T-helper 1 cell (primary cell): Measurements from ENCODE around the gene TOX4.
"Not testable (repeated sequence)": the region's sequence is repeated elsewhere in the genome, so short reads cannot be mapped to it uniquely, and the experiment has no call there.

ENCODE experiments used
- DNase-seq, 5 donors: peaks; one replicate each; pipeline ENCODE4 v3.0.0-alpha.2; 2012 to 2020
- total RNA-seq, 4 donors: gene quantifications; one replicate each; lab custom pipeline; 2026; lab: John Stamatoyannopoulos, UW

Gene TOX4
- total RNA-seq: 77.3 to 109 (median 90.3) reads per million in 4 donors

DNA sequence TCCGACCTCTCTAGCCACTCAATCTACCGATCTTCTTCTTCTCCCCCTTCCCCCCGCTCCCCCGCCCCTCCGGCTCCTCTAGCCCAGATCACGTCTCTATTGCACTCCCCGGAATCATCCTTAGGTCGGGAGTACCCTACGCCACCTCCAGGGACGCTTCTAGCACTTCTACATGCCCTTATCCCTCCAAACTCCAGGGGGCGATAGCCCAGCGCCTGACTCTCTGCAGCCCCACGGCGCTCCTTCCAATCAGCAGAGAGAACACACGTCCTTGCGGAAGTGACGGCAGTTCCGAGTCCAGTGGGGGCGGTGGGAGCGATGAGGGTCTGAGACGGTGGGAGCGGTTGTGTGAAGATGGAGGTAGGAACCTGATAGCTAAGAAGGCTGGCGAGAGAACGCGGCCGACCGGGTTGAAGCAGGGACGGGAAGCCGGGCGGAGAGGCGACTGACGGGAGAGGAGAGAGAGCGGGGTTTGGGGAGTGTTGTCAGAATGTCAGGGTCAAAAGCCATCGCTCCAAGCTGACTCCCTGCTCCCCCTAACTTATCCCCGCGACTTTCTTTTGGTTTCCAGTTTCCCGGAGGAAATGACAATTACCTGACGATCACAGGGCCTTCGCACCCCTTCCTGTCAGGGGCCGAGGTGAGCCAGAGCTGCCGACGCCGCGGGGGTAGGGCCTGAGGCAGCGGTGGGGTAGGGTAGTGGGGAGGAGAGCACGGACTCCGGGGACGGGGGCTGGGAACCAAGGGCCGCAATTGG, at the start of gene TOX4, which contains the start of gene RAB2B:
Gene TOX4 (plus strand): TSS at position 271 of the 757 bp plus-strand sequence. CDS start 84 bp downstream, at position 355.
Gene RAB2B (minus strand): TSS at position 35 of the 757 bp plus-strand sequence. CDS start 87 bp downstream, outside the sequence.
- DNase-seq: peak; percentile 89 to 98 (median 94)

DNA sequence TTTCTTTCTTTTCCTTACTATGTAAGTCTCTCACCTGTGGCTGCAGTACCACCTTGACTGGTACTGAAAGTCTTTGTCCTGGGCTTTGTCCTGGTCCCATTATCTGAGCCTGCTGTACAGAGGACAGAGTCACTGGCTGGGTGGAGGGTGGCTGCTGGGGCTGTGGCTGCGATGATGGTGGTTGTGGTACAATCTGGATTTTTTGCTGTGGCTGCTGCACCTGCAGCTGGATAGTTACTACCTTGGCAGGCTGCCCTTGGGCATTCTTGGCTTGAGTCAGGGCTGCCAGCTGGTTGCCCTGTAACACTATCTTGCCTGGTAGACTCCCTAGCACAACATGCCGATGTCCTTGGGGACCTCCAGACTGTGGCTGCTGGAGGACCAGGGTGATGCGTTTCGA, 48.1 kb upstream of the TOX4 start:
- DNase-seq: no peak

DNA sequence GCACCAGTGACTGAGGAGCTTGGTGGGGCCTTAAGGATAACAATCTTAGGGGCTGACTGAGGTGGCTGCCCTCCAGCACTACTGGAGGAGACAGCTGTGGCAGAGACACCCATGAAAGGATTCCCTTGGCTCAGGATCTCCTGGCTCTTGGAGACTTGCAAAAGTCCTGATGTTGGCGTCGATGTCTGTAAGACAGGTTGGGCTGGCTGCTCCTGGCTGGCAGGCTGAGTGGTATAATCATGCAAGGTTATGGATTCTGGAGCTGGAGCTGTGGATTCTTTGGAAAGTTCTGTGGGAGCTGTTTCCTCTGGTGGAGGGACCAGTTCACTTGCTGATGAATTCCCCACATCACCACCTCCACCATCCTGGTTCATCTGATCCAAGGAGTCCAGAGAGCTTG, 45.9 kb upstream of the TOX4 start:
- no peak for DNase-seq

DNA sequence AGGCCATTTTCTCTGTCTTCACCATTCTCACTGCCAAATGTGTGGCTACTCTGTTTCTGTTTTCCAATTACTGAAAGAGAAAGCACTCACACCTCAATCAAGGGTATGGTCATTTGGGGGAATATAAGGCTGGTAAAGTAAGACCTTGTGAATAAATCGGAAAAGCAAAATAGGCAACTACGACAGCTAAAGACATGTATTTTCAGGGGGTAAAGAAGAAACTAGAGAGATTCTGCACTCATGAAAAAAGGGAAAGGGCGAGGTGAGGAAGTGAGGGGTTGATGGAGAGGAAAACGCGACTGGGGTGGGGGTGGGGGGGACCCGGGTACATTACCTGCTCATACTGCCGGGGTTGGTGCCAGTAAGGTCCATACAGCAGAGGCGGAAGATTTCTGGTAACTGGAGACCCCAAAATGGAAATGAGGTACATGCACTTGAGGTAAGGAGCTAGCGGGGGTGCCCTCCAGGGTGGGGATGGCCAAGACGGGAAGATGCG, 40.4 kb upstream of the TOX4 start:
- DNase-seq: no peak

DNA sequence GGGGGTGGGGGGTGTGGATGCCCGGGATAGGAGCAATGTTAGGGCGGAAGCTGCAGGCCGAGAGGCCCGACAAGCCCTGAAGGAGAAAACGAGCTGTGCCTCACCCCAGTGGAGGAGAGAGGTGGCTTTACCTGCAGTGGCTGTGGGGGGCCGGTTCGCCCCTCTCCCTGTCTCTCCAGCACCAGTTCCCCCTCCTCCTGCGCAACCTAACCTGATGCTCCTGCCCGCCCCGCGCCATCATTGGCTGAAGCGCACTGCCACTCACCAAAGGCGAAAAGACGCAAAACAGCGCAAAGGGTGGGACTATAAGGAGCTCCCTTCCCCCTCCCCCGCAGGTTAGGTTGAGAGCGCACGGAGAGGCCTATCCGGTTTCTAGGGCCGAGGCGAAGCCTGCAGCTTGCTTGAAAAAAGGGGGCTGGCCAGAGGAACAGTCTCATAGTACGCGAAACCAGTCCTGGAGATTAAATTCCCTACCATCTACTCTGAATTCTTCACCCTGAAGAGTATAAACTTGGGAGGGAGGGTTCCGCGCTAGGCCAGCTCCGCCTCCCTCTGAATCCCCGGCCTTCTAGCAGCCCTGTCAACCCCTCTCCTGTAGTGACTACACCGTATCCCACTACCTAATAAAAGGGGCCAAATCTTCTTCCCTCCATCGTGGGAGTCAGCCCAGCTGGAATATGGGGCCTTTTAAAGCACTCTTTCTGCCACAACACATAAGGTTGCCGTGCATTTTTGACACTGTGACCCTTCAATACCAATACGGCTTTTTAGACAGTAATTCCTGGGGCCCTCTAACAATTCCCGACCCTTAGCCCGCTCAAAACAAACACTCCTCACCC, 39.7 kb upstream of the TOX4 start:
- peak; percentile 95 to 99 (median 97) for DNase-seq

DNA sequence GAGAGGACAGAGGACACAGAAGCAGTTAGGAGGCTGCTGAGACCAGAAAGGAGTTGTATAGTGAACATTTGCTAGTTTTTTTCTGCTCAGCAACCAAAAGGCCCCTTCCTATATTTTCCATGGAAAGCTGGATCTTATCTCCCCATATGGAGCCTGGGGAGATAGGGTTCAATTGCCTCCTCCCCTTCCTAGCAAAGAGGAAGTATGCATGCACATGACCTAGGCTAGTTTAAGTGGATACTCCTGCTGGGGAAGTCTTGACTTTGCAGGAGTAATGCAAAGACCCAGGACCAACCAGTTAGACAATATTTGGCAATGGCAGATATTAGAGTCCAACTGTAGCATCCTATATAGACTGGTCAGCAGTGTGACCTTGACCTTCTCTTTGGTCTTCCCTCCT, 36.1 kb upstream of the TOX4 start:
- no peak for DNase-seq

DNA sequence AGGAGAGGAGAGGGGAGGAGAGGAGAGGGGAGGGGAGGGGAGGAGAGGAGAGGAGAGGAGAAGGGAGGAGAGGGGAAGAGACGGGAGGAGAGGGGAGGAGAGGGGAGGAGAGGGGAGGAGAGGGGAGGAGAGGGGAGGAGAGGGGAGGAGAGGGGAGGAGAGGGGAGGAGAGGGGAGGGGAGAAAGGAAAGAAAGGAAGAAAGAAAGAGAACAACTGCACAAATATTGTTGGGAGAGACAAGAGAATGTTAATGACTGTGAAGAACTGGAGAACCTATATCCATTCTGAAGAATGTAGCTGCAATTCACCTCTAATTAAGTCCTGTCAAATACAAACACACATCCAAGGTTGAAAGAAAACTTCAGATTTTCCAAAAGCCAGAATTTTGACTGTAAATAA, 34.3 kb upstream of the TOX4 start:
- DNase-seq: not testable (repeated sequence)

DNA sequence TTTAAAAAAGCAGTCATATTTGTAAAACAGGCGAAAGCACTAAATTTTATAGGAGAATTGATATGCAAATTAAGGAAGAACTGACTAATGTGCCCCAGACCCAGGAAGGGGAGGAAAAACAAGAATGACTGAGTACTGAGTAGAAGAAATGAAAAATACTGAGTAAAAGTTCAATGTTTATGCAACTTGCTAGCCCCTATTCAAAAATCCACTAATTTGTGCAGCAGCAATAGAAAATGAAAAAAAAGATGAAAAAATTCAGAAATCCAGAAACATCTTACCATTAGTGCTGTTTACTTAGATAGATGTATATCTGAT, 27.1 kb upstream of the TOX4 start:
- no peak for DNase-seq

DNA sequence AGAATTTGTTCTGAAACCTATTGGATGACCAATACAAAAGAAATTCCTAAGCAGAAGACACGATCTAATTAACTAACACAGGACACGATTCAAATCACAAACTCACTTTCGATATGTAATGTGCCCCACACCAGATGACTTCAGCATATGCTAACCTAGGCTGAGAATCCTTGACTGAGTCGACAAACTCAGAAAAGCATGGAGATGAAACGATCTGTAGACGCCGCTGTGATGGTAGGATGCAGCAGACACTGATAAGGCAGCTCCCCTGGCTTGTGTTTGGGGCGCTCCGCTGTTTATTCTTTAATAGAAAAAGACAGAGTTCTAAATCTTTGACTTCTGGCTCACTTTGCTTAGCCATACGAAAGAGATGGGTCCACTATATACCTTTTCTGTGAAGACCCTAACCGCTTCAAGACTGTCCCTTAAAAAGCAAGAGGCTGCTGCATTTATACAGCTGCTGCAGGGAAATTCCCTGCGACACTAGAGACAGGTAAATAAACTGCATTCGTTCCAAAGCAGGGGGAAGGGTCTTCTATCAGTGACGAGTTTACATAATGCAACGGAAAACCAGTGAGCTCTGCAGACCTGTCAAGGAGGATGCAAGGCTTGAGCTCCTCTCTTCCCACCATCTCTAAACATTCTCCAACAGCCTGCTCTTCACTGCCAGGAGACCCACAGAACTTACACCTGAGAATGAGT, 22.0 kb upstream of the TOX4 start:
- peak in 1 of 5 donors; percentile 15 for DNase-seq

DNA sequence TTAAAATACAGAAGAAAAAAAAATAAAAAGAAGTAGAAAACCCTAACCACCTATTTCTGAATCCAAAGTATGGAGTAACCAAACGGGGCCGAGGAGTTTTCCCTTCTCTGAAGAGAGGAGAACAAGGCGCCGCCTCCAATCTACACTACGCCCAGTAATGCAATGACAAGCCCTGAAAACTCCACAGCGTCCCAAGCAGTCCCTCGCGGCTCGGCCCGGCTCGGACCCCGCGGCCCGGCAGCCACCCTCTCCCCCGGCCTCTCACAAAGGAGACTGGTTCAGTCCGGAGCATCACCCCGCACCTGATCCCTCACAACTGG, 21.4 kb upstream of the TOX4 start:
- no peak for DNase-seq

DNA sequence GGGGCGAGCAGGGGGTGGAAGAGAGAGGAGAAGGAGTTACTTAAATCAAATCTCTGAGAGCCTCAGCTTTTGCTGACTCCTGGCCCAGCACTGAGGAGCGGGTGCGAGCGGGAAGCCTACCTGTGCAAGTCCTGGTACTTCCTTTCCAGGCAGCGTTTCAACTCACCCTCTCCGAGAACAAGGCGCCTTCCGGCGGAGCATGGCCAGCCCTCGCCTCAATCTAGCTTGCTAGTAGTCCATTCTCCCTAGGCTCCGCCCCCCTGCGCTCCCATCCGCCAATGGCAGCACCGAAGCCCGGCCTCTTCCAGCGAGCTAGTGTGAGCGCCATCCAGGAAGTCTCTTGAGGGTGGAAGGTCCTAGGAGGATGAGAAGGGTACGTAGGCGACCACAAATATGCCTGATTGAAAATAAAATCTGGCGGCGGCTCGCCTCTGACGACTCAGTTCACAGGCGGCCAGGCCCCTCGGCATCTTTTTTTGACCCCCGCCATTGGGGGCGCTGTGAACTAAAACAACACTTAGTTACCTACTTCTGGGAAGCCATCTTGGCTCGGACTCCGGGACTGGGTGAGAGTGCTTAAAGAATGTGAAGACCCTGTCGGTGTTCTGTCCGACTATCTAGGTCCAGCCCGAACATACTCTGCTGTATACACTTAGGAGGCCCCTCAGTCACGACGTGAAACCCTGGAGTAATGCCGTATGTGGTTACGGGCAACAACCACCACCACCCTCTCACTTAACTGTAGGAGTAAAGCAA, 20.9 kb upstream of the TOX4 start, which contains the start of gene CHD8:
Gene CHD8 (minus strand): TSS at position 212 of the 756 bp plus-strand sequence. CDS start 24,480 bp downstream, outside the sequence.
- peak; percentile 99 to 100 (median 99) for DNase-seq

DNA sequence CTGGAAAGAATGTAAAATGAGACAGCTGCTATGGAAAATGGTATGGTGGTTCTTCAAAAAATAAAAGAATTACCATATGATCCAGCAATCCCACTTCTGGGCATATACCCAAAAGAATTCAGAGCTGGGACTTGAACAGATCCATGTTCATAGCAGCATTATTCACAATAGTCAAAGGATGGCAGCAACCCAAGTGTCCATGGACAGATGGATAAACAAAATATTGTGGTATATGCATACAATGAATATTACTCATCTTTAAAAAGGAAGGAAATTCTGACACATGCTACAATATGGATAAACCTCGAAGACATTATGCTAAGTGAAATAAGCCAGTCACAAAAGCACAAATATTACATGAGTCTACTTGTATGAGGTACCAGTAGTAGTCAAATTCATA, 9.4 kb upstream of the TOX4 start:
- DNase-seq: no peak

DNA sequence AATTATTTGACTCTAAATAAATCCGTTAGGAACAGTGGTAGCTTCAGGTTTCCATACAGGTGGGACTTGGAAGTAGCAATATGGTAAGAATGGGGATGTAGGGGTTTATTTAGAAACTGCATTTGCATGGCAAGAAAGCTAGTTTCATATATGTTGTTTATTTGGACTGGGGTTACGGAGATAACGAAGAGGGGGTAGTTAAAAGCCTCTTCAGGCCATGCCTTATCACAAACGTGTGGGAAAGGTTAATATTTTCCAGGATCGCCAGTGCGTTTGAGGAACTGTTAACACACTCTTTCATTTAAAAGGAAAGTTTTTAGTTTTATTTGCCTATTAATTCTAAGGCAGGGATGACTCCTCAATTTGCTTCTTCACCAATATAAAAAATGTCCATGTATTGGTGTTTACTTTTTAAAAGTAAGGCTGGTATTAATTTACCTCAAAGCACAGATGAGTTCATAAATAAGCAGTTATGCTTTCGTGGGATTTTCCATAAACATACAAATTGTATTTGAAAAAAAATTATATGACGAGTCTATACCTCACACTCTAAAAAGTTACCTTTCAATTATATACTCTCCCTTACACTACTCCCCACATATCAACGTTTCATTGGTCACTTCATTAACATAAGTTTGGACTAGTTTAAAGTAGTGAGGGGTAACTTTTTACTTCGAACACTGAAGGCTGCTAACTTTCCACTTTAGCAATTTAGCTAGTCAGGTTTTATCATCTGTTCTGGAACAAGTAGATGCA, 1.1 kb upstream of the TOX4 start:
- DNase-seq: no peak

DNA sequence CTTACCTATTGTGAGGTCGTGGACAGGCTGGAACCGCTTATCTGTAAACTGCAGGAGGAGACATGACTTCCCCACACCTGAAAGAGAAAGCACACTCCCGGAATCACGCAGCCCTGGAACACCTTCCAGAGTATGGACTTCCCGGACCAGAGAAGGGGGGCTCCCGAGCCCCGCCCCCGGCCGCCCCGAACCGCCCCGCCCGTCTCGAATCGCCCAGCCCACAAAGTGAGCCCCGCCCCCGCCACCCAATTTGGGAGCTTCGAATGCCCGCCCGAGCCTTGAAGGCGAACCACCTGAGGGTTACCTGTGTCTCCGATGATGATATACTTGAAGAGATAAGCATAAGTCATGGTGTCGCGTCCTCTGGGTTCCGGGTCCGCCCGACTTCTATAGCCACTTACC, 471 bp upstream of the TOX4 start:
- peak in 4 of 5 donors; percentile 80 to 83 (median 82) for DNase-seq

DNA sequence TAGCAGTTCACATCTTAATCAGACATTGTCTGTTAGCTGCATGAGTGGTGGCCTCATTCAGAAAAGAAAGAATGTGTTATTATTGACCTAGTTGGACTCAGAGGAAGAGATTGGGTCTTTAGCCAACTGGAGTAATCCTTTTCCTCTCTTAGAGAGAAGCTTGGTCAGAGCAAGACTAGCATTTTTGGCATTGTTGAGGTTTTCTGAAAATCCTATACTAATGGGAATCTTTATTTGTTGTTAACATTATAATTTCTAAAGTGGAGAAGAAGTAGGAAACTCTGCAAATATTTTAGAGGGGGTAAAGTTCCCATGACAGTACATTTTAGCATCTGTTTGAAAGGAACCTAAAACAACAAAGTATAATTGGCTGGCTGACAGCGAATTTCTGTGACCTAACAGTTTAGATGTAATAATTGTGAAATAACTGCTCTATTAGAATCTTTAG, 9.7 kb downstream of the TOX4 start:
- DNase-seq: no peak

DNA sequence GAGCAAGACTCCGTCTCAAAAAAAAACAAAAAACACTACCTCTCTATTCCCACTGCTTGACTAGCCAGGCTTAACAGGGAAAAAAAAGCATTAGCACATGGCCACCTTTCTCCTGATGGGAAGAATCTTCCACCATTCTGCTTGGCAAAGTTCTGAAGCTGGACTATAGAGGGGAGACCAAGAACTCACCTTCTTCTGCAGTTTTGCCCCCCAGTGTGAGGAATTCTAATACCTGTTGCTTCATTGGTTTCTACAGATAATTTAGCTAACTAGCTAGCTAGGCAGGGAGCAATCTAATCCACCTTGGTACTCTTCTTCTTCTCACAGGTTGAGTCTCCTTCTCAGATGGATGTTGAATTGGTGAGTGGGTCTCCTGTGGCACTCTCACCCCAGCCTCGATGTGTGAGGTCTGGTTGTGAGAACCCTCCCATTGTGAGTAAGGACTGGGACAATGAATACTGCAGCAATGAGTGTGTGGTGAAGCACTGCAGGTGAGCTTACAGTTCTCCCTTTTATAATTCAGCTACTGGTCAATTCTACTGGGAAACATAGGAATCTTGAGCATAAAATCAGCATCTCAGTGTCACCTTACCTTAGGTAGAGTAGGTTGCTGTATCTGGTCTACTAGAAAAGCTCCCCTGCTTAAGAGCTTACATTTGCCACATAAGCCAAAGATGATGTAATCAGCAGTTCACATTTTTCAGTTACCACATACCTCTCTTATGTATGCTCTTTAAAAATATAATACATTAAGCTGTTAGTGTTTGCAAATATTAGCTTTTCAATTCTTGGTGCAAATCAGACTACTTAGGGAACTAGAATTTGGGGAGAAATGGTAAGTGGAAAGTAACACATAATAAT, 18.1 kb downstream of the TOX4 start:
- DNase-seq: no peak

DNA sequence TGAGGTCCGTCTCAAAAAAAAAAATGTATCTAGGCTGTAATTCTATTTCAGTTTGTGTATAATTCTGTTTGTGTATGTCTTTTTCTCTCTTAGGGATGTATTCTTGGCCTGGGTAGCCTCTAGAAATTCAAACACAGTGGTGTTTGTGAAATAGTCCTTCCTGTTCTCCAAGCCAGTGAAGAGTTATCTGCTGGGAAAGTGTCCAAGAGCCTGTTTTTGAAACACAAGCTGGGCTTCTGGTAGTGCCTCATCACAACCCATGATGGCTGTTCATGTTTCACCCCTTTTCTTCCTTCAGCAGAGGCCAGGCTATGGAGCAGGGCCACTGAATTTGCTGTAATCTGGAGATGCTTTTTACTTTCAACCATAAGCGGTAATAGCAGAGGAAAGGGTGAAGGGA, 19.5 kb downstream of the TOX4 start:
- DNase-seq: no peak

DNA sequence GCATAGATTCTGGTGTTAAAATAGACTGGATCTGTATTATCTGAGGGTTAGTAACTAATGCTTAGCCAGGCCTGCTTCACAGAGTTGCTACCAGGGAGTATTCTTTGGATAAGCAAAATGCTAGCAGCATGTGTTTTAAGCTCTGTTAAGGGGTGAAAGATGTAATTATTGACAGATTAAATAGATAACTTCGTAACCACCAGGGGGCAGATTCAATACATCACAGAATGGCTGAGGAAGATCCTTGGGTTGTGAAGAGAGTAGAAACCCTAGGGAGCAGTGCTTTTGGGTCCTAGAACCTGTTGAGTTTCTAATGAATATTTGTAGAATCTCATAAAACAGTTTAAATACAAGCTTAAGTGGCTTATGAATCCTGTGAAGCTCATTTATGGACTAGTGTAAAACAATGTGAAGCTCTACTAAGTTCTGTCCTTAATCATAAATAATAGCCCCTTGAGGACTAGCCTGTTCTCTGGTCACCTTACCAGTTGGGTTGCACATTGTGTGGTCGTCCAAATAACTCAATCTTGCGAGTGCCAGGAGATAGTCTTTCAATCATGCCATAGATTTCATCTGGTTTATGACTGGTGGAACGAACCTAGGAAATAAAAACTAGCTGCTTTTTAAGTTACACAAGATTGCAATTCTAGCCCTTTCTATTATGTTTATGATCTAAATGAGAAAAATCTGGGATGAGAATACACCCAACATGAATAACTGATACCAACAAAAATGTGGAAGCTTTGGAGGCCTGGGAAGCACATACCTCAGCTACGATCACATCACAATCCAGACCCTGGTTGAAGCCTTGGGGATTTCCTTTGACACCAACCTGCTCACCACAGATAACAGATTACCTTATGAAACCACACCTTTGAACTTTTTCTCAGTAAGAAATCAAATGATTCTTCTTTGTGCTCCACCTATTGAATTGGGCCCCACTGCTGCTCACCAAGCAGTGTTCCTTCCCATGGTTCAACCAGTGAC, 21.8 kb downstream of the TOX4 start:
- DNase-seq: peak in 1 of 5 donors; percentile 42

DNA sequence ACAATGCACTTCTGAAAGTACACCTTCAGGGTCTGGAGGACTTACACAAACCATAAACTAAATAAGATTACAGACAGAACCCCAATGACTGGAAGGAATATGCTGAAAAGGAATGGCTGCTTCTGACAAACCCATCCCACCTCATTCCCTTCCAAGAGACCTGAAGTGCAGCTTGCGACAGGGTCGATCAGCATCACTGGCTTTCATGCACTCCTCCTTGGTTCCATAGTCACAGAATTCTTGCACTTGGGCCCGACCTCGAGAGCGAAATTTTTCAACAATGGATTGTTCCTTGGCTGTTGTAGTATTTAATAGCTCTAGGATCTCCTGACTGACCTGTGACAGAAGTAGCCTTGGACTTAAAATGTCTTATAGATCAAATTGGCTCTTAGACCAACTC, 24.6 kb downstream of the TOX4 start:
- no peak for DNase-seq
